CD8-positive, alpha-beta memory T cell (primary cell): ENCODE results near the gene CYP27B1. TPM values are rescaled to one million over a fixed set of nuclear protein-coding genes. Genes with fewer than 3 reads are reported as not detected.

Experiments used
- CTCF ChIA-PET: fragments of 350-600 bp; sonication (Branson Sonifier 250); formaldehyde crosslinking; loops from one replicate; lab custom pipeline; 2021; ENCODE audit warnings: antibody characterized with exemption; lab: Charles Lee
- POLR2A ChIA-PET: fragments of 350-600 bp; sonication (Branson Sonifier 250); formaldehyde crosslinking; loops from one replicate; lab custom pipeline; 2021; ENCODE audit warnings: antibody characterized with exemption; lab: Charles Lee
- DNase-seq, 5 donors: peaks; one replicate each; pipeline versions ENCODE4 v3.0.0 to v3.0.0-alpha.2; 2020 to 2022; ENCODE audit warnings: mixed read lengths in 1 of 5
- H3K27ac ChIP-seq: one replicate; pipeline ENCODE4 v1.7.0; 2013; ENCODE audit warnings: low read depth, mild to moderate bottlenecking, low read length, moderate library complexity
- H3K27me3 ChIP-seq: 2 replicates; pipeline ENCODE4 v1.7.0; 2013; ENCODE audit warnings: low read length, mild to moderate bottlenecking; ENCODE audit not compliant: insufficient read depth, poor library complexity, severe bottlenecking
- H3K36me3 ChIP-seq: 2 replicates; pipeline ENCODE4 v1.7.0; 2013; ENCODE audit warnings: mild to moderate bottlenecking, low read length, moderate library complexity; ENCODE audit not compliant: insufficient read depth
- H3K4me1 ChIP-seq: 2 replicates; pipeline ENCODE4 v1.7.0; 2013; ENCODE audit warnings: mild to moderate bottlenecking, low read length, moderate library complexity; ENCODE audit not compliant: insufficient read depth
- H3K4me3 ChIP-seq: 2 replicates; pipeline ENCODE4 v1.7.0; 2013; ENCODE audit warnings: mild to moderate bottlenecking, low read length
- H3K9me3 ChIP-seq: 2 replicates; pipeline ENCODE4 v1.7.0; 2013; ENCODE audit warnings: mild to moderate bottlenecking, low read length
- H3K27ac Mint-ChIP-seq, 8 donors: one replicate each; pipeline ENCODE4 v1.8.0; 2020 to 2021; ENCODE audit warnings: mixed read lengths in 8 of 8, mild to moderate bottlenecking in 6 of 8, inconsistent platforms in 3 of 8, moderate library complexity in 3 of 8
- H3K27me3 Mint-ChIP-seq, 2 donors: one replicate each; pipeline ENCODE4 v1.8.0; 2020 to 2021; ENCODE audit warnings: mixed read lengths in 2 of 2, mild to moderate bottlenecking in 1 of 2, moderate library complexity in 1 of 2
- H3K36me3 Mint-ChIP-seq, 3 donors: one replicate each; pipeline ENCODE4 v1.8.0; 2020 to 2021; ENCODE audit warnings: mixed read lengths in 3 of 3, inconsistent platforms in 1 of 3, mild to moderate bottlenecking in 1 of 3
- H3K4me1 Mint-ChIP-seq, 3 donors: one replicate each; pipeline ENCODE4 v1.8.0; 2020 to 2021; ENCODE audit warnings: mixed read lengths in 3 of 3, inconsistent platforms in 1 of 3, mild to moderate bottlenecking in 1 of 3
- H3K4me3 Mint-ChIP-seq, 7 donors: one replicate each; pipeline ENCODE4 v1.8.0; 2020 to 2021; ENCODE audit warnings: mixed read lengths in 7 of 7, mild to moderate bottlenecking in 6 of 7, moderate library complexity in 4 of 7, inconsistent platforms in 2 of 7
- H3K9me3 Mint-ChIP-seq, 5 donors: one replicate each; pipeline ENCODE4 v1.8.0; 2020 to 2022; ENCODE audit warnings: mixed read lengths in 5 of 5, mild to moderate bottlenecking in 3 of 5, moderate library complexity in 2 of 5, inconsistent platforms in 1 of 5
- polyA plus RNA-seq: library from polyadenylated mRNA; unstranded; fragments of 300-500 nt; fragmentation: Illumina TruSeq; gene quantifications from one replicate; pipeline ENCODE4 v1.2.3, GENCODE V29; 2021
- total RNA-seq, 2 experiments: library from RNA; stranded (reverse); gene quantifications; one replicate each; pipeline ENCODE4 v1.2.3, GENCODE V29; 2021

Gene CYP27B1
- total and polyA plus RNA-seq, 3 experiments from 2014 or later, result 0.52 to 7.4 (median 7.2) TPM

DNA sequence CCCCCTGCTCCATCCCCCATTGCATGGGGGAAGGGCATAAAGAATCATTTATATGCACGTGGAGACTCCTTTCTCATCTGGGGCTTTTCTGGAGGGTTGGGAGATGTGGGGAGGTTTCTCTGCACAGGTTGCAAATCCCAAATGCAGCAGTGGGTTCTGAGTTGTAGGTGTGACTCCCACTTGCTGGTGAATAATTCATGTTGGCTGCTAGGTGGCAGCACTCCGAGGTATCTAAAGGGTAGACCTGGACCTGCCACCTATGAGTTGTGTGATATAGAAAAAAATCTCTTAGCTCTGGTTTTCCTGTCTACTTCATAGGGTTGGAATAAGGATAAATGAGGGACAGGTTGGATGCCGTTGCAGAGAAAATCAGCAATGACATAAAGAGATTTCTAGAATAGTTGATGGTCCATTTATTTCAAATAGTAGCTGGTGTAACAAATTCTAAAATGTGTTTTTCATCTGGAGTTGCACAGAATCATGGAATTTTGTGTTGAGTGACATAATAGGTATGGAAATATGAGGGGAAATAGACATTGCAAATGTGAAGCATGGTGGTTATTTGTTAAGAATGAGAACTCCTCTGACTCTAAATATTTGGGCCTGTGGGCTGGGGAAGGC lies 7.4 kb downstream of the CYP27B1 start:
- Histone ChIP-seq H3K4me1 (peaks cover 18% of the 10 kb centered on the region), H3K9me3 (no peaks in the 10 kb centered on the region), H3K27ac (no peak overlapping the region), H3K36me3 (peaks cover 15% of the 10 kb centered on the region), H3K27me3 (peaks cover 3% of the 10 kb centered on the region), H3K4me3 (no peak overlapping the region)
- Mint-ChIP-seq H3K4me1 (peaks cover 31 to 37% (median 31%) of the 10 kb centered on the region in 3 donors), H3K27ac (peak overlapping the region in 4 of 8 donors; percentile 47 to 94 (median 57)), H3K9me3 (peaks cover 0 to 1% (median 0%) of the 10 kb centered on the region in 5 donors), H3K27me3 (peaks cover 10 to 15% of the 10 kb centered on the region in 2 donors), H3K4me3 (peak overlapping the region in 2 of 7 donors; percentile 31 to 75), H3K36me3 (peaks cover 4 to 36% (median 4%) of the 10 kb centered on the region in 3 donors)
- ChIA-PET POLR2A (interaction anchor here (1.5 kb wide), 1 partner anchor 15 kb away, joined by 4 read pairs; the partner anchor contains the start of gene TSPAN31), CTCF (interaction anchor here (0.6 to 2.3 kb wide), 15 partner anchors 9 to 148 kb away, joined by 3 to 24 read pairs (median 4); partner anchors contain the start of gene TSFM)
- DNase-seq, result peak in 2 of 5 donors; percentile 40 to 60

DNA sequence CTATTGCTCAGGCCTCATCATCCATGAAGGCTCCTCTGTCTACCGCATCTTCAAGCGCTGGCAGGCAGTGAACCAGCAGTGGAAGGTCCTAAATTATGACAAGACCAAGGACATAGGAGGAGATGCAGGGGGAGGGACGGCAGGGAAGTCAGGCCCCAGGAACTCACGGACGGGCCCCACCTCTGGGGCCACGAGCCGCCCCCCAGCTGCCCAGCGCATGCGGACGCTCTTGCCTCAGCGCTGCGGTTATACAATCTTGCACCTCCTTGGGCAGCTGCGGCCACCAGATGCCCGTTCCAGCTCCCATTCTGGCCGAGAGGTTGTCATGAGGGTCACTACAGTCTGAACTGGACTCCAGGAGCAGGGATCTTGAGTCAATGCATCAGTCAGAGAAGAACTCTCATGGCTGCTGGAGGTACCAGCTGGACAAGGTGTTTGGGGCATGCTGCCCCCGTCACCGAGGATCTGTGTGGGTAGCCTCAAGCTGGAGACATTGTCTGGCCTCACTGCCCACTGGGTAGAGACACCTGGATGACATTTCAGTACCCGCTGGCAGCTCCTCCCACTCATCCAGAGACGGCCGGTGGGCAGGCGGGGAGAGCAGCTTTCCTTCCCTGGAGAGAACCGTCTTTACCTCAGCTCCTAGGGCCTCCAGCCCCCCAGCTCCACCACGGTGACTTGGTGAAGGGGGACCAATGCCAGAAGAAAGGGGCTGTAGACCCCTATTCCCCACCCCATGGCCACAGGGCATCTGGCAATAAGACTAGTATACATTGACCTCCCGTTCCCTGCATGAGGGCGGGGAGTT lies 8.1 kb downstream of the CYP27B1 start:
- Mint-ChIP-seq H3K27ac (peak overlapping the region in 5 of 8 donors; percentile 20 to 94 (median 52)), H3K36me3 (peaks cover 4 to 36% (median 4%) of the 10 kb centered on the region in 3 donors), H3K4me3 (peak overlapping the region in 2 of 7 donors; percentile 63 to 75), H3K4me1 (peaks cover 33 to 39% (median 34%) of the 10 kb centered on the region in 3 donors), H3K27me3 (peaks cover 6 to 9% of the 10 kb centered on the region in 2 donors), H3K9me3 (no peaks in the 10 kb centered on the region)
- Histone ChIP-seq H3K4me3 (no peak overlapping the region), H3K4me1 (peaks cover 22% of the 10 kb centered on the region), H3K9me3 (no peaks in the 10 kb centered on the region), H3K27ac (no peak overlapping the region), H3K36me3 (peaks cover 15% of the 10 kb centered on the region), H3K27me3 (no peaks in the 10 kb centered on the region)
- CTCF ChIA-PET, result interaction anchor here (0.8 to 2.3 kb wide), 9 partner anchors 8 to 144 kb away, joined by 3 to 24 read pairs (median 4); partner anchors contain the start of gene TSFM
- DNase-seq, result no peak
- POLR2A ChIA-PET, result interaction anchor here (1.5 kb wide), 1 partner anchor 14 kb away, joined by 4 read pairs; the partner anchor contains the start of gene TSPAN31

DNA sequence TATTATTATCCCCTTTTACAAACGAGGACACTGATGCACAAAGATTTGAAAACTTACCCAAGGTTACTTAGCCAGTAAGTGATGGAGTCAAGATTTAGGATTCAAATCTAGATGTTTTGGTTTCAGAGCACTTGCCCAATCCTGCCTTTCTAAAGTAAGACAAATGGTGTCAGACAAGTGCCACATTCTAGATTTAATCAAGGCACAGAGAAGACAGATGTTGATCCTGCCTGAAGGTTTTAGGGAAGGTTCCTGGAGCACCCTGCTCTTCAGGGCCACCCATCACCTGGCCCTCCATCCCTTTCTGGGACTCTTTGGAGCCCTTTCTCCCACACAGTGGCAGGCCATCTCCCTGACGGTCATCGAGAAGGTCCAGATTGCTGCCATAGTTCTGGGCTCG lies 9.1 kb downstream of the CYP27B1 start:
- peaks cover 42 to 49% (median 44%) of the 10 kb centered on the region in 3 donors for H3K4me1 Mint-ChIP-seq
- CTCF ChIA-PET, result interaction anchor here (1.6 to 2.3 kb wide), 2 partner anchors 23 to 30 kb away, joined by 5 to 19 read pairs; no protein-coding TSS in a partner anchor
- Histone ChIP-seq H3K4me3 (no peak overlapping the region), H3K4me1 (peaks cover 32% of the 10 kb centered on the region), H3K9me3 (no peaks in the 10 kb centered on the region), H3K36me3 (peaks cover 15% of the 10 kb centered on the region), H3K27me3 (no peaks in the 10 kb centered on the region), H3K27ac (no peak overlapping the region)
- H3K27ac Mint-ChIP-seq, result peak overlapping the region in 1 of 8 donors; percentile 6
- H3K27me3 Mint-ChIP-seq, result peaks cover 0 to 2% of the 10 kb centered on the region in 2 donors
- peak overlapping the region in 3 of 7 donors; percentile 15 to 63 (median 36) for H3K4me3 Mint-ChIP-seq
- H3K9me3 Mint-ChIP-seq, result no peaks in the 10 kb centered on the region
- DNase-seq, result no peak
- peaks cover 4 to 36% (median 4%) of the 10 kb centered on the region in 3 donors for H3K36me3 Mint-ChIP-seq
- POLR2A ChIA-PET, result interaction anchor here (2.3 kb wide), 1 partner anchor 17 kb away, joined by 5 read pairs; no protein-coding TSS in a partner anchor

DNA sequence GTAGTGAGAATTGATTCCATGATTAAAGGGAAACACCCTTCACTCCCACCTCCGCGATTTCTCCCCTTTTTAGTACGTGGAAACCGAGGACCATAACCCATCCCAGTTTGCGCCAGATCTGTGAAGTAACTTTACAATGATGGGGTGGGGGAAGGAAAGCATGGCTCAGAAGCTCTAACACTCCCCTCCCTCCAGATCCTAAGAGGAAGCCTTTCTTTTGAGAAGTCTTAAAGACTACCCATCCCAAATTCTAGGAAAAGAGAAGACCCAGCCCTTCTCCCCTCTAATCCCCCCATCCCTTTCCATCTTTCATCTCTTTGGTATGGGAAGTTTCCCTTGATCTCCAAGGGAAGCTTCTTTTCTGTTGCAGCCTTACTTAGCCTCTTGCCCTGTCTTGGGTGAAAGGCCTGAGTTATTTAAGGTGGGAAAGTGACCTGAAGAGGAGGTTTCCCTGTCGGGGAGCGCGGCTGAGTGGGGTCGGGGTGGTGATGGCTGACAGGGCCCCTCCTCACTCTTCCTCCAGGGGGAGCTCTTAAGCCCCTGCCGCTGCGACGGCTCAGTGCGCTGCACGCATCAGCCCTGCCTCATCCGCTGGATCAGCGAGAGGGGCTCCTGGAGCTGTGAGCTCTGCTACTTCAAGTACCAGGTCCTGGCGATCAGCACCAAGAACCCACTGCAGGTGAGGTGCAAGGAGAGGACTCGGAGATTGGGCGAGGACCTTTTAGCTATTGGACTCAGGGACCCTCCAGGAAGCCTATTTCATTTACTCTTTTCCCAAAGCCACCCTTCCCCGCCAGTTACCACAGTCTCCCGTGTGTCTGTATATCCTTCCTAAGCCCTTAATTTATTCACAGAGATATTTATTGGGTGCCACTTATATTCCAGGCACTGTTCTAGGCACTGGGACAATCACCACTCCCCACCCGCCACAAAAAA lies 10.2 kb downstream of the CYP27B1 start:
- Histone ChIP-seq H3K4me1 (peaks cover 38% of the 10 kb centered on the region), H3K27me3 (no peaks in the 10 kb centered on the region), H3K9me3 (no peaks in the 10 kb centered on the region), H3K36me3 (peaks cover 15% of the 10 kb centered on the region), H3K27ac (peak overlapping the region; percentile 40), H3K4me3 (peak overlapping the region; percentile 52)
- H3K4me1 Mint-ChIP-seq, result peaks cover 51 to 60% (median 55%) of the 10 kb centered on the region in 3 donors
- peaks cover 4 to 41% (median 4%) of the 10 kb centered on the region in 3 donors for H3K36me3 Mint-ChIP-seq
- no peaks in the 10 kb centered on the region for H3K9me3 Mint-ChIP-seq
- H3K27ac Mint-ChIP-seq, result peak overlapping the region; percentile 84 to 97 (median 92)
- CTCF ChIA-PET, result interaction anchor here (0.8 to 3.4 kb wide), 23 partner anchors 10 to 238 kb away, joined by 3 to 37 read pairs (median 5); partner anchors contain the start of genes AVIL, CYP27B1, EEF1AKMT3 and METTL1
- POLR2A ChIA-PET, result interaction anchor here (1.1 to 3.0 kb wide), 6 partner anchors 10 to 90 kb away, joined by 3 to 12 read pairs (median 6); partner anchors contain the start of genes CTDSP2, CYP27B1, EEF1AKMT3 and METTL1
- H3K27me3 Mint-ChIP-seq, result peaks cover 0 to 2% of the 10 kb centered on the region in 2 donors
- peak; percentile 54 to 80 (median 65) for DNase-seq
- peak overlapping the region; percentile 83 to 97 (median 89) for H3K4me3 Mint-ChIP-seq

DNA sequence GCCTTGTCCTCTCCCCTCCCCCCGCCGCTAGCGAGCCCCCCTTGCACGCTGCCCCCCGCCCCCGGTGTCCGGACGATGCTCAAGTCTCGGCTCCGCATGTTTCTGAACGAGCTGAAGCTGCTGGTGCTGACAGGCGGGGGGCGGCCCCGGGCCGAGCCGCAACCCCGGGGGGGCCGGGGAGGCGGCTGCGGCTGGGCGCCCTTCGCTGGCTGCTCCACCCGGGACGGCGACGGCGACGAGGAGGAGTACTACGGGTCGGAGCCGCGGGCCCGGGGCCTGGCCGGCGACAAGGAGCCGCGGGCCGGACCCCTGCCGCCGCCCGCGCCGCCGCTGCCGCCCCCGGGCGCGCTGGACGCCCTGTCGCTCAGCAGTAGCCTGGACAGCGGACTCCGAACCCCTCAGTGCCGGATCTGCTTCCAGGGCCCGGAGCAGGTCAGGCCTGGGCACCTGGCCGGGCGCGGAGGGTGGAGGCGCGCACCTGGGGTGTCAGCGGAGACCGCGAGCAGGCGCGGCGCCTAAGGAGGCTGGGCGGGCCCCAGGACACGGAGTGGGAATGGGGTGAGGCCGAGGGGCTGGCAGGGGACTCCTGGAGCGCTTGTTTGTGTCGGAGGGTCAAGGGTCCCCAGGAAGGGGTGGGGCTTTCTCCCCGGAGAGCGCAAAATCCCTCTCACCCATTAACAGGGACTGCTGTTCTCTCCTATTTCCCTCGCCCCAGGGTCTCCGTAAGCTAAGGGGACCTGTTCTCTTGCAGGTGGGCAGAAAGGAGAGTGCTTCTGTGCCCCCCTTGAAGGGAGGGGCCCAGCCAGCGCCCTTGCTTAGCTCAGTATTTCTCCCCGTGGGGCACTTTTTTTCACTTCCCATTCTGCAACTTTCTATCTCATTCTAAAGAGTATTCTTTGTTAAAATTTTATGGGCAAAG lies 11.2 kb downstream of the CYP27B1 start:
- Histone ChIP-seq H3K4me3 (peak overlapping the region; percentile 52), H3K27ac (peak overlapping the region; percentile 40), H3K27me3 (no peaks in the 10 kb centered on the region), H3K9me3 (no peaks in the 10 kb centered on the region), H3K36me3 (peaks cover 13% of the 10 kb centered on the region), H3K4me1 (peaks cover 48% of the 10 kb centered on the region)
- no peaks in the 10 kb centered on the region for H3K9me3 Mint-ChIP-seq
- H3K27me3 Mint-ChIP-seq, result peaks cover 0 to 2% of the 10 kb centered on the region in 2 donors
- peak overlapping the region; percentile 78 to 97 (median 91) for H3K27ac Mint-ChIP-seq
- H3K4me3 Mint-ChIP-seq, result peak overlapping the region; percentile 83 to 97 (median 89)
- peak; percentile 36 to 73 (median 51) for DNase-seq
- peaks cover 4 to 46% (median 4%) of the 10 kb centered on the region in 3 donors for H3K36me3 Mint-ChIP-seq
- POLR2A ChIA-PET, result interaction anchor here (1.4 to 3.0 kb wide), 5 partner anchors 11 to 27 kb away, joined by 5 to 12 read pairs (median 6); partner anchors contain the start of genes CYP27B1, EEF1AKMT3, METTL1 and TSFM
- CTCF ChIA-PET, result interaction anchor here (0.5 to 3.4 kb wide), 17 partner anchors 11 to 237 kb away, joined by 3 to 37 read pairs (median 5); partner anchors contain the start of genes AVIL, CYP27B1, EEF1AKMT3 and METTL1
- H3K4me1 Mint-ChIP-seq, result peaks cover 59 to 70% (median 65%) of the 10 kb centered on the region in 3 donors

DNA sequence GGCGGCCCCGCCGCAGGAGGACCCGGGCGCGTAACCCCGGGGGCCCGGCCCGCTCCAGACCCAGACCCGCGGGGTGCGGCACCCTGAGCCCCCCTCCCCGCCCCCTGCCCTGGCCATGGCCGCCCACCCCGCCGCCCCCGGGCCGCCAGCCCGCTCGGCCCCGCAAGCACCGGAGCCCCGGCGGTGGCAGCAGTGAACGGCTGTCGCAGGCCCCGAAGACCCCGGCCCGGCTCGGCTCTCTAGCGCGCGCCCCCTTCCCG lies 11.8 kb downstream of the CYP27B1 start:
- Mint-ChIP-seq H3K9me3 (no peaks in the 10 kb centered on the region), H3K27me3 (peaks cover 0 to 2% of the 10 kb centered on the region in 2 donors), H3K4me1 (peaks cover 60 to 76% (median 70%) of the 10 kb centered on the region in 3 donors), H3K4me3 (peak overlapping the region in 5 of 7 donors; percentile 48 to 95 (median 54)), H3K27ac (peak overlapping the region in 1 of 8 donors; percentile 63), H3K36me3 (peaks cover 4 to 52% (median 4%) of the 10 kb centered on the region in 3 donors)
- no peak for DNase-seq
- Histone ChIP-seq H3K4me1 (peaks cover 50% of the 10 kb centered on the region), H3K9me3 (no peaks in the 10 kb centered on the region), H3K36me3 (peaks cover 11% of the 10 kb centered on the region), H3K27ac (no peak overlapping the region), H3K4me3 (no peak overlapping the region), H3K27me3 (no peaks in the 10 kb centered on the region)
- CTCF ChIA-PET, result interaction anchor here (0.5 to 3.4 kb wide), 4 partner anchors 11 to 150 kb away, joined by 3 to 37 read pairs (median 17); partner anchors contain the start of genes CYP27B1 and TSFM
- POLR2A ChIA-PET, result interaction anchor here (3.0 kb wide), 1 partner anchor 12 kb away, joined by 12 read pairs; the partner anchor contains the start of gene CYP27B1
